ENCODE results near the gene WDR27.
"Not testable (repeated sequence)": the region's sequence is repeated elsewhere in the genome, so short reads cannot be mapped to it uniquely, and the experiment has no call there.

Gene WDR27

DNA sequence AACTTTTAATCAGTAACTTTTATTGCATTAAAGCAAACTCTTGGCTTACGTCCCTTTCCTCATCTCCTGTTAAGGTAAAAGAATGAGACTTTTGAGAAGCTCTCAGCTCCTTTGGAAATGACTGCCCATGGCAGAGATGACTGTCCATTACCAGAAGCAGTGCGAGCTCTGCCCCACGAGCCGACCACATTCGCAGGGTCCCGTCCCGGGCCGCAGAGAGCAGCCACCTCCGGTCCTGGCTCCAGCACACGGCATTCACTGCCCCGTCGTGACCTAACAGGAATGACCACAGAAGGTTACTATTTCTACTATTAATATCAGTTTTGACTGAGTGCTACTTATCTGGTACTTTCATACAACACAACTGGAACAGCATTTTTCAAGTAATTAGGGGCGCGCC, 63.4 kb downstream of the WDR27 start:
- no peak for DNase-seq

GRCh38 chr6:169635345-169635744, 66.5 kb downstream of the WDR27 start:
- no peak for DNase-seq

GRCh38 chr6:169632841-169633240, 69.0 kb downstream of the WDR27 start:
- no peak for DNase-seq

- no peak for DNase-seq
Observed at GRCh38 chr6:169629256-169629655, 72.6 kb downstream of the WDR27 start.

DNA sequence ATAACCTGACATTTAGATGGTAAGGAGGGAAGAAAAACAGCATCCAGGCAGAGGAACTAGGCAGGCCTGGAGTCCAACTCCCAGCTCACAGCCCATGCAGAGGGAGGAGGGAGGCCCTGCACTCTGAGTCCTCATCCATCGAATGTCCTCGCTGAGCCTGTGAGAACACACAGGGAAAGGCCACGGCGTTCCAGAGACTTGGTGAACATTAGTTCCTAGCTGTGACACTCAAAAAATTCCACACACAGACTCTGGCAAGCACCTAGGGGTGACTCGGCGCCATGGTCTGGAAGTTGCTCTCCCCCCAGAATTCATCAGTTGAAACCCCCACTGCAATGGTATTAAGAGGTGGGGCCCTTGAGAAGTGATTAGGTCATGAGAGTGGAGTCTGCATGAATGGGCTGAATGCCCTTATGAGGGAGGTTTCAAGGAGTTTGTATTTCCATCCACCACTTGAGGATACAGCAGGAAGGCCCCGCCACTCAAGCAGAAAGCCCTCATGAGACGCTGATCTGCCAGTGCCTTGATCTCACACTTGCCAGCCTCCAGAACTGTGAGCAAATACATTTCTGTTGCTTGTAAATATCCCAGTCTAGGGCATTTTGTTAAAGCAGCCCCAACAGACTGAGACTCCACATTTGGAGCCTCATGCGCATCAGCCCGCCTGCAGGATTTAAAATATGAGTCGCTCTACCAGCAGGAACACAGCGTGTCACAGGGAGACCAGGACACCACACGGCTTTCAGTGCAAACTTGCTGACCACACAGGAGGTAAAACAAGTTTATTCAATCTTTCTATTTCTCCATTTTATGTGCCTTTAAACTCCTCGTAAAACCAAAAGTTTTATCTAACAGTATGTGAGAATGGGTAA, 73.9 kb downstream of the WDR27 start:
- no peak for DNase-seq

GRCh38 chr6:169626649-169627048, 75.2 kb downstream of the WDR27 start:
- no peak for DNase-seq

GRCh38 chr6:169626169-169626568, 75.7 kb downstream of the WDR27 start:
- no peak for DNase-seq

DNA sequence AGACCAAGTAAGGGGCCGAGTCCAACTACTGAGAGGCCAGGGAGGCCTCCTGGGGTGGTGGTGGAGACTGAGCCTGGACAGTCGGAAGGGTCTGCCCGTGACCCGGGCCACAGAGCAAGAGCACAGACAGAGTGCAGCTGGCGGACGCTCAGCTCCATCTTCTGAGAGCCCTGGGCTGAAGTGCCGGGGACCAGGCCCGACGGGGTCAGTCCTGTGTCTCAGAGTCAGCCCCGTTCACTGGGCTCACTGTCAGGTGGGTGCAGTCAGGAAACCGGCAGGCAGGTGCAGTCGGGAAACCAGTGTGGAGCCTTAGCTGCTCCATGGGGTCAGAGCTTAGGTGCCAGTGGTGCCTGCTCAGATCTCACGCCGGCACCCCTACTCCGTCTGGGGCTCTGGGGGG, 76.5 kb downstream of the WDR27 start:
- DNase-seq: no peak

- DNase-seq: no peak
Observed at GRCh38 chr6:169624785-169625184, 77.0 kb downstream of the WDR27 start.

DNA sequence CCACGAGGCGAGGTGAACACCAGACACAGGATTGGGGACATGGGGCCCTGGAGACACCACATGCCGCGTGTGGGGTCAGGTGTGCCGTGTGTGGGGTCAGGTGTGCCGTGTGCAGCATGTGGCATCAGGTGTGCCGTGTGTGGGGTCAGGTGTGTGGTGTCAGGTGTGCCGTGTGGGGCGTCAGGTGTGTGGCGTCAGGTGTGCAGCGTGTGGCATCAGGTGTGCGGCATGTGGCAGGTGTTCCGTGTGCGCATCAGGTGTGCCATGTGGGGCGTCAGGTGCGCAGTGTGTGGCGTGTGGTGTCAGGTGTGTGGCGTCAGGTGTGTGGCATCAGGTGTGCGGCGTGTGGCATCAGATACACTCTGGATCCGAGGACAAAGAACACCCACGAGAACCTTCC, 77.9 kb downstream of the WDR27 start:
- no peak for DNase-seq

DNA sequence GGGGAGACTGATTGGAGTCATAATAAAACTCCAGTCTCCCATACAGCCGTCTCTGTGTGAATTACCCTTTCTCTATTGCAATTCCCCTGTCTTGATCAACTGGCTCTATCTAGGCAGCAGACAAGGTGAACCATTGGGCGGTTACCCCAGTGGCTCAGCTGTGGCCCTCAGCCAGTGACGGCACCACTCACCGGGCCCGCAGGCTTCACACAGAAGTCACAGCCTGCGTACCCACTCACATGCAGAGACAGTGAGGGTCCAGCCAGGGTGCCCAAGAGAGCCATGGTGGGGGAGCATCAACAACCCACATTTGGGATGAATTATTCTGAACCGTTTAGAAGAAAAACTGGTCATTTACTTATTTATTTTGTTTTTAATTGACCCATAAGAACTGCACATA, 78.5 kb downstream of the WDR27 start:
- DNase-seq: no peak

GRCh38 chr6:169622618-169623017, 79.2 kb downstream of the WDR27 start:
- DNase-seq: no peak

- DNase-seq: no peak
Observed at GRCh38 chr6:169621311-169621710, 80.5 kb downstream of the WDR27 start.

- DNase-seq: no peak
Observed at GRCh38 chr6:169620171-169621130, 81.4 kb downstream of the WDR27 start.

- DNase-seq: no peak
Observed at GRCh38 chr6:169619650-169620049, 82.2 kb downstream of the WDR27 start.

- DNase-seq: no peak
Observed at GRCh38 chr6:169618526-169619490, 83.0 kb downstream of the WDR27 start.

DNA sequence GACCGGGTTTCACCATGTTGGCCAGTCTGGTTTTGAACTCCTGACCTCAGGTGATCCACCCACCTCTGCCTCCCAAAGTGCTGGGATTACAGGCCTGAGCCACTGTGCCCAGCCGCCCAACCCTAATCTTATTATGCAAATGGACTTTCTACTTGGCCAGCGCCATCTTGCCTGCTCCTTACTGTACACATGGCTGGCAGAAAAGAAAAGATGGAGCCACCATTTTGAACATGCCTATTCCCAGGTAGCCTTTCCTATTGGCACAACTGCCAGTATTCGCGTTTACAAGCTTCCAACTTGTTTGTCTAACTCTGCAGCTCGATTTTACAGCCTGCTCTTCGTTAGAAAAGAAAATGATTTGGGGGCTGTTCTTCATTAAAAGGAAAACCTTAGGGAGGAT, 84.3 kb downstream of the WDR27 start:
- DNase-seq: no peak

DNA sequence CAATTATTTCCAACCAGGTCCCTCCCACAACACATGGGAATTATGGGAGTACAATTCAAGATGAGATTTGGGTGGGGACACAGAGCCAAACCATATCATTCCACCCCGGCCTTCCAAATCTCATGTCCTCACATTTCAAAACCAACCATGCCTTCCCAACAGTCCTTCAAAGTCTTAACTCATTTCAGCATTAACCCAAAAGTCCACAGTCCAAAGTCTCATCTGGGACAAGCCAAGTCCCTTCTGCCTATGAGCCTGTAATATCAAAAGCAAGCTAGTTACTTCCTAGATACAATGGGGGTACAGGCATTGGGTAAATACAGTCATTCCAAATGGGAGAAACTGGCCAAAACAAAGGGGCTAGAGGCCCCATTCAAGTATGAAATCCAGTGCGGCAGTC, 93.2 kb downstream of the WDR27 start:
- not testable (repeated sequence) for DNase-seq

- DNase-seq: no peak
Observed at GRCh38 chr6:169604076-169604475, 97.8 kb downstream of the WDR27 start.

- DNase-seq: not testable (repeated sequence)
Observed at GRCh38 chr6:169601129-169601528, 100.7 kb downstream of the WDR27 start.

DNA sequence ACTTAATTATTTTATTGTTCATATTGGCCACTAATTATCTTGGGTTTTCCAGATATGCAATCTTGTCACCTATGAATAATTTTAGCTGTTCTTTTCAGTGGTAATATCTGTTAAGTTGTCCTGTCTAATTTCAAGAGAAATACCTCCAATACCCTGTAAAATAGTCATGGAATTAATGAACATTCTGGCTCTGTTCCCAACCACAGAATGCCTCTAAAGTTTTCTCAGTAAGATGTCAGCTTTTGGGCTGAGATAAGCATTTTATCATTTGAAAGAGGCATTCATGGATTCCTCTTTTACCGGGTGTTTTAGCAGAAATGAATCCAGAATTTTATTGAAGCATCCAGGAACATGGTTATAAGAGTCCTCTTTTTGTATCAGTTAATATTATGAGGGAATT, 109.3 kb downstream of the WDR27 start:
- no peak for DNase-seq

- no peak for DNase-seq
Observed at GRCh38 chr6:169591616-169592015, 110.2 kb downstream of the WDR27 start.

Measured in NCI-H526 treated with DMSO at 0.1 percent for 48 hours (cell line).